ENCODE measurements around the gene CD69.

CD69 gene

GRCh38 chr12:9779209-9779608 lies 18.5 kb upstream of the CD69 start:
- DNase-seq = no peak

- DNase-seq = no peak
These were observed 16.1 kb upstream of the CD69 start for GRCh38 chr12:9776781-9777180.

GRCh38 chr12:9773216-9773877 lies 12.6 kb upstream of the CD69 start:
- DNase-seq = no peak

- DNase-seq = no peak
These were observed 2.3 kb upstream of the CD69 start for GRCh38 chr12:9763025-9763424.

GRCh38 chr12:9762369-9762768 lies 1.7 kb upstream of the CD69 start:
- no peak for DNase-seq

- DNase-seq = no peak
These were observed 699 bp upstream of the CD69 start for GRCh38 chr12:9761419-9761781.

- no peak for DNase-seq
These were observed 581 bp downstream of the CD69 start for GRCh38 chr12:9760120-9760519.

- DNase-seq = no peak
These were observed 1.0 kb downstream of the CD69 start for GRCh38 chr12:9759694-9760093.

- no peak for DNase-seq
These were observed 2.6 kb downstream of the CD69 start for GRCh38 chr12:9758119-9758518.

GRCh38 chr12:9757433-9758025 lies 3.2 kb downstream of the CD69 start:
- no peak for DNase-seq

GRCh38 chr12:9756706-9757105 lies 4.0 kb downstream of the CD69 start:
- DNase-seq = no peak

GRCh38 chr12:9756170-9756569 lies 4.5 kb downstream of the CD69 start:
- DNase-seq = no peak

GRCh38 chr12:9755567-9755966 lies 5.1 kb downstream of the CD69 start:
- no peak for DNase-seq

GRCh38 chr12:9755035-9755434 lies 5.7 kb downstream of the CD69 start:
- DNase-seq = no peak

GRCh38 chr12:9754099-9754927 lies 6.4 kb downstream of the CD69 start:
- DNase-seq = no peak

- no peak for DNase-seq
These were observed 7.2 kb downstream of the CD69 start for GRCh38 chr12:9753498-9753897.

GRCh38 chr12:9753073-9753472 lies 7.6 kb downstream of the CD69 start:
- DNase-seq = no peak

- no peak for DNase-seq
These were observed 8.4 kb downstream of the CD69 start for GRCh38 chr12:9752145-9752933.

GRCh38 chr12:9751204-9752144 lies 9.2 kb downstream of the CD69 start:
- DNase-seq = no peak

GRCh38 chr12:9750276-9751203 lies 10.2 kb downstream of the CD69 start:
- DNase-seq = no peak

- no peak for DNase-seq
These were observed 11.1 kb downstream of the CD69 start for GRCh38 chr12:9749640-9750039.
